ENCODE results near the gene OSCAR.
A peak's percentile ranks its signal among the peaks of the same experiment; 100 is the strongest.

Gene OSCAR

GRCh38 chr19:54100561-54100960 lies at the start of gene OSCAR:
TSS of gene OSCAR (minus strand) at chr19:54100803. CDS start at chr19:54100792, 11 bp downstream.
- DNase-seq: no peak

GRCh38 chr19:54149021-54149812 lies 48.6 kb upstream of the OSCAR start:
- no peak for DNase-seq

- DNase-seq: no peak
These were observed 47.6 kb upstream of the OSCAR start for GRCh38 chr19:54148158-54148557.

GRCh38 chr19:54147676-54148075 lies 47.1 kb upstream of the OSCAR start:
- no peak for DNase-seq

GRCh38 chr19:54145541-54146158 lies 45.0 kb upstream of the OSCAR start:
- DNase-seq: no peak

- DNase-seq: no peak
These were observed 41.7 kb upstream of the OSCAR start for GRCh38 chr19:54142166-54142780.

- no peak for DNase-seq
These were observed 40.8 kb upstream of the OSCAR start for GRCh38 chr19:54141356-54141755.

- DNase-seq: no peak
These were observed 38.1 kb upstream of the OSCAR start for GRCh38 chr19:54138489-54139256.

GRCh38 chr19:54137699-54138488 lies 37.3 kb upstream of the OSCAR start, which contains the start of gene CNOT3:
TSS of gene CNOT3 (plus strand) at chr19:54137762. CDS start at chr19:54142979, 5,217 bp downstream.
- no peak for DNase-seq

- DNase-seq: peak; percentile 98
These were observed 36.5 kb upstream of the OSCAR start for GRCh38 chr19:54136864-54137698.

GRCh38 chr19:54136086-54136863 lies 35.7 kb upstream of the OSCAR start:
- DNase-seq: no peak

- DNase-seq: no peak
These were observed 33.5 kb upstream of the OSCAR start for GRCh38 chr19:54133957-54134590.

- DNase-seq: no peak
These were observed 32.8 kb upstream of the OSCAR start for GRCh38 chr19:54133312-54133956.

- no peak for DNase-seq
These were observed 29.0 kb upstream of the OSCAR start for GRCh38 chr19:54129617-54129996.

GRCh38 chr19:54128796-54129616 lies 28.4 kb upstream of the OSCAR start:
- DNase-seq: no peak

- DNase-seq: no peak
These were observed 27.8 kb upstream of the OSCAR start for GRCh38 chr19:54128441-54128725.

GRCh38 chr19:54127688-54128440 lies 27.3 kb upstream of the OSCAR start:
- DNase-seq: no peak

GRCh38 chr19:54125713-54126112 lies 25.1 kb upstream of the OSCAR start:
- no peak for DNase-seq
